Chondrocyte (in vitro differentiated cells): ENCODE results near the gene TKT. TPM values are rescaled to one million over a fixed set of nuclear protein-coding genes. Genes with fewer than 3 reads are reported as not detected.

Source experiments
- DNase-seq: peaks from one replicate; pipeline ENCODE4 v3.0.0; 2021; ENCODE audit warnings: mixed read lengths, low spot score
- H3K27ac Mint-ChIP-seq: one replicate; pipeline ENCODE4 v1.8.0; 2021; ENCODE audit warnings: mild to moderate bottlenecking, moderate library complexity, mixed read lengths; ENCODE audit not compliant: unreplicated experiment
- H3K27me3 Mint-ChIP-seq: 2 replicates; pipeline ENCODE4 v1.8.0; 2021; ENCODE audit warnings: low read depth, mixed read lengths
- H3K36me3 Mint-ChIP-seq: 2 replicates; pipeline ENCODE4 v1.8.0; 2021; ENCODE audit warnings: low read depth, mixed read lengths
- H3K4me1 Mint-ChIP-seq: 2 replicates; pipeline ENCODE4 v1.8.0; 2021; ENCODE audit warnings: low read depth, mild to moderate bottlenecking, mixed read lengths
- H3K4me3 Mint-ChIP-seq: one replicate; pipeline ENCODE4 v1.8.0; 2021; ENCODE audit warnings: mild to moderate bottlenecking, moderate library complexity, mixed read lengths; ENCODE audit not compliant: unreplicated experiment
- H3K9me3 Mint-ChIP-seq: 2 replicates; pipeline ENCODE4 v1.8.0; 2021; ENCODE audit warnings: low read depth, mixed read lengths
- CTCF ChIP-seq: fragments of 200-600 bp; sonication (generic); IDR thresholded peaks from 2 replicates; pipeline ENCODE4 v1.5.0; 2021; ENCODE audit warnings: antibody characterized with exemption, mild to moderate bottlenecking, moderate library complexity
- total RNA-seq: library from RNA; stranded (reverse); gene quantifications from 3 replicates; pipeline ENCODE4 v1.2.1, GENCODE V29; 2021

The TKT gene
- total RNA-seq, 1 donor from 2014 or later = 165 TPM

GRCh38 chr3:53224536-53224935, 31.3 kb downstream of the TKT start:
- H3K36me3 Mint-ChIP-seq = peaks cover 34% of the 10 kb centered on the region
- no peak overlapping the region for H3K27ac Mint-ChIP-seq
- DNase-seq = peak; percentile 54

DNA sequence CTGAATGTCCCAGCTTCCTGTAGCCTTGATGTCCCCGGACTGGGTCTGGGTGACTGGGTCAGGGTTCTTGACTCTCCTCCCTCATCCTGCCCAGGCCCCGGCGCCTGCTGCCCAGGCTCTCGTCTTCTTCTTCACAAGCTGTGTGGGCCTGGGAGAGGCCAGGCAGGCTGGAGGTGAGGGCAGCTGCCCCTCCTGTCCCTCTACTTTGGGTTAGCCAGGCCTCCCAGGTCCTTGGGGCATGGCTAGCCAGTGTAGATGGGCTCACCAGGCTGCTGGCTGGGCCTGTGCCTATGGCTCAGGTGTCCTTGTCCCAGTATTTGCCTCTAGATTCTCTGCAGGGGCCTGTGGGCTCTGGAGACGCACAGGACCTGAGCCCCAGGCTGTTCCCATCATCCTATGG, 31.8 kb downstream of the TKT start:
- DNase-seq = peak; percentile 76
- no peak for TF ChIP-seq CTCF
- Mint-ChIP-seq H3K27ac (no peak overlapping the region), H3K4me1 (no peaks in the 10 kb centered on the region), H3K9me3 (no peaks in the 10 kb centered on the region), H3K4me3 (no peak overlapping the region), H3K36me3 (peaks cover 32% of the 10 kb centered on the region), H3K27me3 (no peaks in the 10 kb centered on the region)

More at GRCh38 chr3:53224536-53224935, 31.3 kb downstream of the TKT start:
- Mint-ChIP-seq H3K4me1 (no peaks in the 10 kb centered on the region), H3K9me3 (no peaks in the 10 kb centered on the region), H3K4me3 (no peak overlapping the region), H3K27me3 (no peaks in the 10 kb centered on the region)
- TF ChIP-seq CTCF = no peak

DNA sequence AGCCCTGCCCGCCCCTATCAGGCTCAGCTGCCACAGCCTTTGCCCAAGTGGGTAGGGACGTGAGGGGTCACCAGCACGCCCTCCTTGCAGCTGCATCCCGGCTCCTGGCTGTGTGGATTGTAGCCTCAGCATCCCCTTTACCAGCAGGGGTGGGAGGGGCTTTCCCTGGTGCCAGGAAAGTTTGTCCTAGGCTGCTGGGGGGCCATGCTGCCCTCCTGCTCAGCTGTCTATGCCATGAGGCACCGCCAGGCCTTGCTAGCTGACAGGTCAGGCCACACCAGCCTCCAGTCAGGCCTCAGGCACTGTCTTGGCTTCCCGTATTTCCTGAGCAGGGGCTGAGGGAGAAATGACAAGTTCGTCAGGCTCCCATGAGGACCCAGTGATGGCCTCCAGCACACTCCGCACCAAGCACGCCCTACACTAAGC, 32.3 kb downstream of the TKT start:
- H3K27ac Mint-ChIP-seq = no peak overlapping the region
- H3K36me3 Mint-ChIP-seq = peaks cover 29% of the 10 kb centered on the region
- no peaks in the 10 kb centered on the region for H3K9me3 Mint-ChIP-seq
- no peaks in the 10 kb centered on the region for H3K27me3 Mint-ChIP-seq
- peak; percentile 73 for DNase-seq
- no peak for TF ChIP-seq CTCF
- H3K4me3 Mint-ChIP-seq = no peak overlapping the region
- H3K4me1 Mint-ChIP-seq = no peaks in the 10 kb centered on the region

DNA sequence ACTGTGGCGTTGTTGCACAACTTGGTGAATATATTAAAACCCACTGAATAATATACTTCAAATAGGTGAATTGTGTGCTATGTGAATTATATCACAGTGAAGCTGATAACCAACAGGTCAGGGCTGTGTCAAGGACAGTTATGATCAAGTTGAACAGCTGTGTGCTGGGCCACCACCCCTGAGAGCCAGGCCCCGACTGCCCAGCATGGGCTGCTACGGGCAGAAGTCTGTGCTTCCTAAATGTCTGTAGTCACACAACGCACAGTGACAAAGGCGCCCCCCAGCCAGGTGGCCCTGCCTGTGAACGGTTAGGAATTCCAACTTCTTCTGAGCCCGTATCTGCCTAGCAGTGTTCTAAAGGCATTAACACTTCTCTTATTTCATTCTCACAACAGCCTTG, 32.8 kb downstream of the TKT start:
- H3K4me3 Mint-ChIP-seq = no peak overlapping the region
- TF ChIP-seq CTCF = no peak

DNA sequence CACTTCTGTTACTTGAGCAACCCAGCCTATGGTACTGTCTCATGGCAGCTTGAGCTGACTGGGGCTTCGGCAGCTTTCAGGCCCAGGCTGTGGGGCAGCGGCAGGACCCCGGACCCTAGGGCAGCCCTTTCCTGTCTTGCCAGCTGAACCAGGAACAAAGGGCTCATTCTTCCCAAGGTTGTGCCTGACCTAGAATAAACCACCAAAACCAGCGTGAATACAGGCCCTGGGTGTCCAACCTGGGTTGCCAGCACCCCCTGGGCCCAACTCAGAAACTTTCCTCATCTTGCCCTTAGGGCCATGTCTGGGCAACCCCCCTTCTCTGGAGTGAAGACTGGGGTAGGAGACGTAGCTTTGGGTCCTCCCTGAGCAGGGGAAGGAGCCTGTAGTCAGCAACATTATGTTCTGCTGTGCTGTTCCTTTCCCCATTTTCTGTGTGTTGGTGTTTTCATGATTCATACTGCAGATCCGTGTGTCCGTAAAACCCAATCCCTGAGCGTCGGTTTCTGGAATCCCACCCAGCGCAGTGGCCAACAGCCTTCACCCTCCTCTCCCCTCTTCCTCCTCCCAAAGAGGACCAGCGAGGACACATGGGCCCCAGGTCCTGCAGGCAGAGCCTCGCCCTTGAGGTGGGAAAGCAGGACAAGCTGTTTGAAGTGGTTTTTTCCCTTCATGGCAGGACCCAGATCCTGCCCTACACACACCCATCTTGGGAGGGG, 33.5 kb downstream of the TKT start:
- no peaks in the 10 kb centered on the region for H3K27me3 Mint-ChIP-seq
- no peak for TF ChIP-seq CTCF
- no peak overlapping the region for H3K4me3 Mint-ChIP-seq
- H3K9me3 Mint-ChIP-seq = no peaks in the 10 kb centered on the region
- DNase-seq = peak; percentile 41
- no peaks in the 10 kb centered on the region for H3K4me1 Mint-ChIP-seq
- H3K36me3 Mint-ChIP-seq = peaks cover 19% of the 10 kb centered on the region
- no peak overlapping the region for H3K27ac Mint-ChIP-seq

More for the DNA sequence above, 32.8 kb downstream of the TKT start:
- DNase-seq = peak; percentile 66
- H3K9me3 Mint-ChIP-seq = no peaks in the 10 kb centered on the region
- H3K27ac Mint-ChIP-seq = peak overlapping the region; percentile 12
- peaks cover 23% of the 10 kb centered on the region for H3K36me3 Mint-ChIP-seq
- no peaks in the 10 kb centered on the region for H3K4me1 Mint-ChIP-seq
- no peaks in the 10 kb centered on the region for H3K27me3 Mint-ChIP-seq
